ENCODE measurements around the gene TUBGCP5.

GRCh38 chr15:23069496-23070166 is 30.3 kb upstream of the TUBGCP5 start:
- TF ChIP-seq CTCF (IDR thresholded peaks at IDR 0.05) (no peak), POLR2A (IDR thresholded peaks at IDR 0.05) (no peak)
